ENCODE results near the gene DNAJC27.

- TF ChIP-seq CTCF (IDR thresholded peaks at IDR 0.05) (no peak), POLR2A (IDR thresholded peaks at IDR 0.05) (no peak)
These were observed 41.0 kb downstream of the DNAJC27 start for GRCh38 chr2:24930768-24931167.
